WI38 (cell line): ENCODE measurements around the gene SH3TC2.

Experiments used
- H3K4me3 ChIP-seq: 2 replicates; pipeline ENCODE4 v1.5.1; 2011; ENCODE audit warnings: low read depth, mild to moderate bottlenecking, control low read depth, low read length
- CTCF ChIP-seq: IDR thresholded peaks from 2 replicates; pipeline ENCODE4 v1.5.1; 2012; ENCODE audit warnings: low read depth, mild to moderate bottlenecking, control low read depth, low read length

SH3TC2 gene

DNA sequence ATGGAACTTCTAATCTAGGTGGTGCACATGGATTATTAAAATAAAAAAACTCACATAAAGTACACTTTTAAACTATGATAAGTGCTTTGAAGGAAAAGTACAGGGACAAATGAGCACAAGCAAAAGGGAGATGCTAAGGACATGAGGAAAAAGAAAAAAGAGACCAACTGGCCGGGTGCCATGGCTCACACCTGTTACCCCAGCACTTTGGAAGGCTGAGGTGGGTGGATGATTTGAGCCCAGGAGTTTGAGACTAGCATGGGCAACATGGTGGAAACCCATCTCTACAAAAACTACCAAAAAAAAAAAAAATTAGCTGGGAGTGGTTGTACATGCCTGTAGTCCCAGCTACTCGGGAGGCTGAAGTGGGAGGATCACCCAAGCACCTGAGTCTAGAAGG lies 67.1 kb downstream of the SH3TC2 start:
- TF ChIP-seq CTCF: no peak
- no peak overlapping the region for H3K4me3 ChIP-seq

DNA sequence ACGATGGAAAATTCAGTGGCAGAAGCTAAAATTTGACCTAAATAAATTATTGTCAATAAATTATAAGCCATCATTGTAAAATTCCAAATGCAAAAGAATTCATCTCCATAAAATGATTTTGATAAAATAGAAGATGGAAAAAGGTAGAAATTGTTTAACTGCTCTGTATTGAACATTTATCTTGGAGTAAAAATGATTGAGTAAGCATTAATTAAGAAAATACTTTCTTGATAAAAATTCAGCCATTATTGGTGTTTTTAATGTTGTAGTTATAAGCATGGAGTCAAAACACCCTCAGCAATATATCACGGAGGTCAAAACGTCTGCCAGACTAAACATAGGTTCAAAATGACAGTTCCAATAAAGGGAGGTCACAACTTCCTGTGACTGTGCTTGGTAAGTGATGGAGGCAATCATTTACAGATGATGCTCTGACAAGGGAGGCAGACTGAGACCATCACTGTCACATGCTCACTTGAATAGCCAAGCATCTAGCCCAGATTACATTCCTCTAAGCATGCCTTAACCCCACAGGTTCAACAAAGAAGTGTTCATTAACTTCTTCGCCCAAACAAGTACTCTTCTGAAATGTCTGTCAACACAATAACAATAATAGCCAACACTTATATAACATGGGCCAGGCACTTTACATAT lies 69.5 kb downstream of the SH3TC2 start:
- TF ChIP-seq CTCF: no peak
- no peak overlapping the region for H3K4me3 ChIP-seq

DNA sequence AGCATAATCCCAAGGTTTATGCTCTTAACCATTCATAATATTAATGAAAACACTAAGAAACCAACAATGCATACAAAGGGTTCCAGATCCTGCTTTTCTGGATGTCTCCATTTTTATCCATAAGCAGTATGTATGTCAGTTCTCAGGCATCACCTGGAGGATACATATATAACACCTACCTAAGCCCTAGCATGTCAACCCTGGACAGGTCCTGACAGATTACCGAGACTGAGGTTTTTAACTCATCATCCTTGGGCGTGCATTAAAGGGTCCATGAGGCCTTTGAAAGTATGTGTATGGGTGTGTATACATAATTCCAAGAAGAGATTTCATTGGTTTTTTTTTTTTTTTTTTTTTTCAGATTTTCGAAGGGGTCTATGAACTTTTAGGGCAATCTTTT lies 70.6 kb downstream of the SH3TC2 start:
- TF ChIP-seq CTCF: no peak
- no peak overlapping the region for H3K4me3 ChIP-seq

GRCh38 chr5:148991566-148991965 lies 71.3 kb downstream of the SH3TC2 start:
- H3K4me3 ChIP-seq: no peak overlapping the region
- no peak for TF ChIP-seq CTCF

GRCh38 chr5:148990817-148991216 lies 72.0 kb downstream of the SH3TC2 start:
- no peak overlapping the region for H3K4me3 ChIP-seq
- TF ChIP-seq CTCF: no peak

DNA sequence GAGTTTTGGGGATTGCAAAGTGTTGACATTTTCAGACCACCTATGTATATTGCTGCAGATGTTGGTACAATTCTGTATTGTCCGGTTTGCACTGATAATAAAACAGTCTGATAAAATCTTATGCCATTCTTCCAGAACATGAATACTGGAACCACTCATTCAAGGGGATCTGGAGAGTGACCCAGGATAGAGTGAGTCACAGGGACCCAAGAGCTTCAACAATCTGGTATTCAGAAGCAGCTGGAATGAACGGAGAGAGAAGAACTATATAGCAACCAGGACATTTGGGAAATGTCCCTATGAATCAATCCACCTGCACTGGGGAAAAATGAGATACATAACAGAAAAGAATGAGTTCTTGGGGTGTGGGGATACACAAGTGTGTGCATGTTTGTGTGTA lies 73.3 kb downstream of the SH3TC2 start:
- no peak for TF ChIP-seq CTCF
- H3K4me3 ChIP-seq: no peak overlapping the region

DNA sequence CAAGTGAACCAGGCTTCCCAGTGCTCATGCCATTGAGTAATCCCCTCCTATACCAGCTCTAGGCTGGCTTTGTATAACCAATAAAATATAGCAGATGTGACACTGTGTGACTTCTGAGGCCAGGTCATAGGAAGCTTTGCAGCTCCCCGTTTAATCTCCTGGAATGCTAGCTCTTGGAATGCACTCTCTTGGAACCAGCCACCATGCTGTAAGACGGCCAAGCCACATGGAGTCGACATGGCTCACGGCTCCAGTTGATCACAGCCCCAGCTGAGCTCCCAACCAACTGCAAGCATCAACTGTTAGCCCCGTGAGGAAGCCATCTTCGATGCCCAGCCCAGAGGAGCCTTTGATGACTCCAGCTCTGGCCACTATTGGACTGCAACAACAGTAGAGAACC lies 74.5 kb downstream of the SH3TC2 start:
- TF ChIP-seq CTCF: no peak
- H3K4me3 ChIP-seq: no peak overlapping the region
